GM23338 (cell line): Measurements from ENCODE around the gene MAPK1. TPM values are rescaled to one million over a fixed set of nuclear protein-coding genes. Genes with fewer than 3 reads are reported as not detected.

Source experiments
- ATAC-seq: fragments of 200-7000 bp; cut with Tn5 transposase; 3 replicates; pipeline ENCODE4 v1.9.1; 2020
- DNase-seq: peaks from one replicate; pipeline ENCODE4 v3.0.0-alpha.2; 2015; ENCODE audit warnings: low spot score
- H2AFZ ChIP-seq: fragments of 200-600 bp; sonication (generic); 2 replicates; pipeline ENCODE4 v1.8.0; 2016; ENCODE audit warnings: antibody characterized with exemption, mild to moderate bottlenecking, moderate library complexity
- H3F3A ChIP-seq: fragments of 200-600 bp; sonication (generic); replicated peaks from 2 replicates; pipeline ENCODE4 v1.8.0; 2017; ENCODE audit warnings: antibody characterized with exemption, mixed run types, low read depth
- H3K27ac ChIP-seq: fragments of 200-600 bp; sonication (generic); 2 replicates; pipeline ENCODE4 v1.6.1; 2016; ENCODE audit warnings: low read depth
- H3K27me3 ChIP-seq: fragments of 200-600 bp; sonication (generic); 2 replicates; pipeline ENCODE4 v1.8.0; 2016; ENCODE audit warnings: mild to moderate bottlenecking, mixed run types, moderate library complexity; ENCODE audit not compliant: insufficient read depth
- H3K36me3 ChIP-seq: fragments of 200-600 bp; sonication (generic); 2 replicates; pipeline ENCODE4 v1.8.0; 2016; ENCODE audit warnings: mild to moderate bottlenecking; ENCODE audit not compliant: insufficient read depth
- H3K4me1 ChIP-seq: fragments of 200-600 bp; sonication (generic); 2 replicates; pipeline ENCODE4 v1.8.0; 2016; ENCODE audit warnings: mild to moderate bottlenecking, moderate library complexity; ENCODE audit not compliant: insufficient read depth
- H3K4me2 ChIP-seq: fragments of 200-600 bp; sonication (generic); 2 replicates; pipeline ENCODE4 v1.7.1; 2017; ENCODE audit warnings: mixed run types
- H3K4me3 ChIP-seq: fragments of 200-600 bp; sonication (generic); 2 replicates; pipeline ENCODE4 v1.6.1; 2016; ENCODE audit warnings: mixed run types
- H3K79me2 ChIP-seq: fragments of 200-600 bp; sonication (generic); replicated peaks from 2 replicates; pipeline ENCODE4 v1.8.0; 2017; ENCODE audit warnings: mild to moderate bottlenecking; ENCODE audit not compliant: insufficient read depth
- H3K9me2 ChIP-seq: fragments of 200-600 bp; sonication (generic); 2 replicates; pipeline ENCODE4 v1.8.0; 2017; ENCODE audit not compliant: insufficient read depth
- H4K20me1 ChIP-seq: fragments of 200-600 bp; sonication (generic); replicated peaks from 2 replicates; pipeline ENCODE4 v1.8.0; 2017; ENCODE audit warnings: mild to moderate bottlenecking; ENCODE audit not compliant: insufficient read depth
- H3K27ac Mint-ChIP-seq: 2 replicates; pipeline ENCODE4 v1.8.0; 2020; ENCODE audit warnings: inconsistent platforms, mild to moderate bottlenecking, moderate library complexity, mixed read lengths
- H3K27me3 Mint-ChIP-seq: 3 replicates; pipeline ENCODE4 v1.8.0; 2022; ENCODE audit warnings: low read depth, mild to moderate bottlenecking, moderate library complexity, mixed read lengths, inconsistent platforms; ENCODE audit not compliant: insufficient read depth, poor library complexity
- H3K36me3 Mint-ChIP-seq: 3 replicates; pipeline ENCODE4 v1.8.0; 2021; ENCODE audit warnings: low read depth, mild to moderate bottlenecking, inconsistent platforms, moderate library complexity, mixed read lengths
- H3K4me1 Mint-ChIP-seq: 3 replicates; pipeline ENCODE4 v1.8.0; 2020; ENCODE audit warnings: mild to moderate bottlenecking, inconsistent platforms, mixed read lengths
- H3K4me3 Mint-ChIP-seq: 3 replicates; pipeline ENCODE4 v1.8.0; 2021; ENCODE audit warnings: moderate library complexity, mild to moderate bottlenecking, inconsistent platforms, mixed read lengths
- H3K9me3 Mint-ChIP-seq: 3 replicates; pipeline ENCODE4 v1.8.0; 2020; ENCODE audit warnings: moderate library complexity, mild to moderate bottlenecking, inconsistent platforms, mixed read lengths
- CREB1 ChIP-seq: fragments of 250-450 bp; sonication (Bioruptor Pico); IDR thresholded peaks from 2 replicates; pipeline ENCODE4 v1.5.0; 2020; ENCODE audit warnings: low read depth, mild to moderate bottlenecking, moderate library complexity
- EZH2 ChIP-seq: fragments of 200-600 bp; sonication (generic); IDR thresholded peaks from one replicate; pipeline ENCODE4 v1.8.0; 2017; ENCODE audit warnings: antibody characterized with exemption, mild to moderate bottlenecking, low read depth; ENCODE audit not compliant: unreplicated experiment
- EZH2phosphoT487 ChIP-seq: fragments of 200-600 bp; sonication (generic); IDR thresholded peaks from one replicate; pipeline ENCODE4 v1.8.1; 2018; ENCODE audit warnings: antibody characterized with exemption; ENCODE audit not compliant: unreplicated experiment
- JUNB ChIP-seq: IDR thresholded peaks from one replicate; pipeline ENCODE4 v1.6.1; 2016; ENCODE audit warnings: antibody characterized with exemption; ENCODE audit not compliant: unreplicated experiment
- NANOG ChIP-seq: IDR thresholded peaks from 2 replicates; pipeline ENCODE4 v1.6.1; 2016; ENCODE audit warnings: antibody characterized with exemption, borderline replicate concordance
- POLR2AphosphoS5 ChIP-seq: IDR thresholded peaks from 2 replicates; pipeline ENCODE4 v1.6.1; 2016; ENCODE audit warnings: antibody characterized with exemption, low read depth
- STAT1 ChIP-seq: IDR thresholded peaks from one replicate; pipeline ENCODE4 v1.6.1; 2016; ENCODE audit warnings: antibody characterized with exemption; ENCODE audit not compliant: unreplicated experiment
- ZNF114 ChIP-seq: fragments of 250-450 bp; sonication (Bioruptor Pico); IDR thresholded peaks from 2 replicates; pipeline ENCODE4 v1.5.0; 2020; ENCODE audit warnings: mild to moderate bottlenecking, moderate library complexity
- ZNF331 ChIP-seq: fragments of 250-450 bp; sonication (Bioruptor Pico); IDR thresholded peaks from 2 replicates; pipeline ENCODE4 v1.5.0; 2020; ENCODE audit warnings: low read depth, mild to moderate bottlenecking, moderate library complexity
- polyA plus RNA-seq: library from polyadenylated mRNA; unstranded; fragments of >200 nt; fragmentation: Nextera tagmentation; extraction: Ambion mirVana; gene quantifications from 2 replicates; pipeline ENCODE4 v1.2.1, GENCODE V29; 2016
- total RNA-seq: library from RNA; depleted of rRNA; stranded (reverse); fragments of >200 nt; shearing (Covaris generic); gene quantifications from 2 replicates; pipeline ENCODE4 v1.2.3, GENCODE V29; 2014
- TF ChIP-seq, protein P1 (sequence below), 2 experiments: fragments of 200-600 bp in 1 of 2; sonication (generic) in 1 of 2; conservative IDR thresholded peaks; 2 replicates each; pipeline versions ENCODE4 v1.5.1 to v1.6.1; 2016 to 2017; ENCODE audit warnings: antibody characterized with exemption in 2 of 2, low read depth in 2 of 2, mild to moderate bottlenecking in 2 of 2, moderate library complexity in 1 of 2
- TF ChIP-seq, protein P2 (sequence below): IDR thresholded peaks from one replicate; pipeline ENCODE4 v1.6.1; 2018; ENCODE audit warnings: antibody characterized with exemption; ENCODE audit not compliant: unreplicated experiment
- TF ChIP-seq, protein P3 (sequence below): IDR thresholded peaks from 2 replicates; pipeline ENCODE4 v1.6.1; 2016; ENCODE audit warnings: antibody characterized with exemption
- TF ChIP-seq, protein P4 (sequence below): fragments of 250-450 bp; sonication (Bioruptor Pico); IDR thresholded peaks from 2 replicates; pipeline ENCODE4 v1.5.0; 2020; ENCODE audit warnings: mild to moderate bottlenecking, moderate library complexity

Gene MAPK1
- total and polyA plus RNA-seq, 2 experiments from 2014 or later, result 17.4 to 77.5 TPM

DNA sequence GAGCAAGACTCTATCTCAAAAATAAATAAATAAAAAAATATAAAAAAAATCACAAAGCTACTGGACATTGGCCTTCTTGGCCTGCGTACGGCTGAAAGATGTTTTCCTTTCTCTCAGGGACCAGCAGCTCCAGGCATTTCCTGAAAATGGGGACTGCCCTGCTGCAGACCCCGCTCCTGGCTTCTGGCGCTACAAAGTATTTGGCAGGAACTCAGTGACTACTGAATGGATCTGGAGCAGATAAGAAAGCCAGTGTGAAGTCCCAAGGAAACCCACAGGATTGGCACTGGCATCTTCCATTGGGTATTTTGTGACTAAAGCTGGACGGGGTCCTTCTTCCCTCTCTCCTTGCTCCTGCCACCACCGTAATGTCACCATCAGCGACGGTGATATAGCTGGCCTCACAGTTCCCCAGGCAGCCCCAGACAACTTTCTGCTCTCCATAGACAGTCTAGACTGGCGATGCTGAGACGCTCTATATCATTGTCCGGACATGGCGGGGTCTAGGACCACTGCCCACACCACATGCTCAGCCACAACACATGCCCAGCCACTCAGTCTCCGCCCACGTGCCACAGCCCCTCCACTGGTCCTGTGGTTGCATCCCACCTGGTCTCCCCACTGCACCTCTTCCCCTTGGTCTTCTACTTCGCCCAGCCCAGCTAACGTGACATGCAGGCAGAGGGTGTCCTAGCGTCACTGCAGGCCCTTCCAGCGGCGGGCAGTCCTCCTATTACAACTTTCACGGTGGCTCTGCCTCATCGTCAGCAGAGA is 109.2 kb downstream of the MAPK1 start:
- Histone ChIP-seq H3K36me3 (peaks cover 14% of the 10 kb centered on the region), H2AFZ (no peak overlapping the region), H3K9me2 (no peaks in the 10 kb centered on the region), H3K27ac (no peak overlapping the region), H3K27me3 (no peaks in the 10 kb centered on the region), H3K79me2 (no peaks in the 10 kb centered on the region; the same call in 1 of the 2 replicates), H3F3A (peaks cover 6% of the 10 kb centered on the region; the same call in 1 of the 2 replicates), H4K20me1 (peaks cover 17% of the 10 kb centered on the region; the same call in 1 of the 2 replicates), H3K4me1 (no peaks in the 10 kb centered on the region), H3K4me3 (no peak overlapping the region), H3K4me2 (no peak overlapping the region)
- DNase-seq, result no peak
- Mint-ChIP-seq H3K27ac (no peak overlapping the region), H3K4me1 (peaks cover 8% of the 10 kb centered on the region; the same call in 2 of the 3 replicates), H3K36me3 (peaks cover 25% of the 10 kb centered on the region), H3K4me3 (no peak overlapping the region), H3K9me3 (no peaks in the 10 kb centered on the region), H3K27me3 (peaks cover 16% of the 10 kb centered on the region)
- no peak for ATAC-seq
- TF ChIP-seq POLR2AphosphoS5 (no peak), EZH2phosphoT487 (no peak), ZNF331 (CRISPR knock-in tag) (no peak), ZNF114 (CRISPR knock-in tag) (no peak), CREB1 (CRISPR knock-in tag) (no peak), JUNB (no peak), NANOG (no peak), STAT1 (no peak), EZH2 (no peak)
- TF ChIP-seq, protein P1, sequence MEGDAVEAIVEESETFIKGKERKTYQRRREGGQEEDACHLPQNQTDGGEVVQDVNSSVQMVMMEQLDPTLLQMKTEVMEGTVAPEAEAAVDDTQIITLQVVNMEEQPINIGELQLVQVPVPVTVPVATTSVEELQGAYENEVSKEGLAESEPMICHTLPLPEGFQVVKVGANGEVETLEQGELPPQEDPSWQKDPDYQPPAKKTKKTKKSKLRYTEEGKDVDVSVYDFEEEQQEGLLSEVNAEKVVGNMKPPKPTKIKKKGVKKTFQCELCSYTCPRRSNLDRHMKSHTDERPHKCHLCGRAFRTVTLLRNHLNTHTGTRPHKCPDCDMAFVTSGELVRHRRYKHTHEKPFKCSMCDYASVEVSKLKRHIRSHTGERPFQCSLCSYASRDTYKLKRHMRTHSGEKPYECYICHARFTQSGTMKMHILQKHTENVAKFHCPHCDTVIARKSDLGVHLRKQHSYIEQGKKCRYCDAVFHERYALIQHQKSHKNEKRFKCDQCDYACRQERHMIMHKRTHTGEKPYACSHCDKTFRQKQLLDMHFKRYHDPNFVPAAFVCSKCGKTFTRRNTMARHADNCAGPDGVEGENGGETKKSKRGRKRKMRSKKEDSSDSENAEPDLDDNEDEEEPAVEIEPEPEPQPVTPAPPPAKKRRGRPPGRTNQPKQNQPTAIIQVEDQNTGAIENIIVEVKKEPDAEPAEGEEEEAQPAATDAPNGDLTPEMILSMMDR (conservative IDR thresholded peaks at IDR 0.05; ENCODE audit: low read depth in 2 of 2), result no peak
- TF ChIP-seq, protein P2, sequence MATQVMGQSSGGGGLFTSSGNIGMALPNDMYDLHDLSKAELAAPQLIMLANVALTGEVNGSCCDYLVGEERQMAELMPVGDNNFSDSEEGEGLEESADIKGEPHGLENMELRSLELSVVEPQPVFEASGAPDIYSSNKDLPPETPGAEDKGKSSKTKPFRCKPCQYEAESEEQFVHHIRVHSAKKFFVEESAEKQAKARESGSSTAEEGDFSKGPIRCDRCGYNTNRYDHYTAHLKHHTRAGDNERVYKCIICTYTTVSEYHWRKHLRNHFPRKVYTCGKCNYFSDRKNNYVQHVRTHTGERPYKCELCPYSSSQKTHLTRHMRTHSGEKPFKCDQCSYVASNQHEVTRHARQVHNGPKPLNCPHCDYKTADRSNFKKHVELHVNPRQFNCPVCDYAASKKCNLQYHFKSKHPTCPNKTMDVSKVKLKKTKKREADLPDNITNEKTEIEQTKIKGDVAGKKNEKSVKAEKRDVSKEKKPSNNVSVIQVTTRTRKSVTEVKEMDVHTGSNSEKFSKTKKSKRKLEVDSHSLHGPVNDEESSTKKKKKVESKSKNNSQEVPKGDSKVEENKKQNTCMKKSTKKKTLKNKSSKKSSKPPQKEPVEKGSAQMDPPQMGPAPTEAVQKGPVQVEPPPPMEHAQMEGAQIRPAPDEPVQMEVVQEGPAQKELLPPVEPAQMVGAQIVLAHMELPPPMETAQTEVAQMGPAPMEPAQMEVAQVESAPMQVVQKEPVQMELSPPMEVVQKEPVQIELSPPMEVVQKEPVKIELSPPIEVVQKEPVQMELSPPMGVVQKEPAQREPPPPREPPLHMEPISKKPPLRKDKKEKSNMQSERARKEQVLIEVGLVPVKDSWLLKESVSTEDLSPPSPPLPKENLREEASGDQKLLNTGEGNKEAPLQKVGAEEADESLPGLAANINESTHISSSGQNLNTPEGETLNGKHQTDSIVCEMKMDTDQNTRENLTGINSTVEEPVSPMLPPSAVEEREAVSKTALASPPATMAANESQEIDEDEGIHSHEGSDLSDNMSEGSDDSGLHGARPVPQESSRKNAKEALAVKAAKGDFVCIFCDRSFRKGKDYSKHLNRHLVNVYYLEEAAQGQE, result no peak
- TF ChIP-seq, protein P3, sequence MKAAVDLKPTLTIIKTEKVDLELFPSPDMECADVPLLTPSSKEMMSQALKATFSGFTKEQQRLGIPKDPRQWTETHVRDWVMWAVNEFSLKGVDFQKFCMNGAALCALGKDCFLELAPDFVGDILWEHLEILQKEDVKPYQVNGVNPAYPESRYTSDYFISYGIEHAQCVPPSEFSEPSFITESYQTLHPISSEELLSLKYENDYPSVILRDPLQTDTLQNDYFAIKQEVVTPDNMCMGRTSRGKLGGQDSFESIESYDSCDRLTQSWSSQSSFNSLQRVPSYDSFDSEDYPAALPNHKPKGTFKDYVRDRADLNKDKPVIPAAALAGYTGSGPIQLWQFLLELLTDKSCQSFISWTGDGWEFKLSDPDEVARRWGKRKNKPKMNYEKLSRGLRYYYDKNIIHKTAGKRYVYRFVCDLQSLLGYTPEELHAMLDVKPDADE, result no peak
- TF ChIP-seq, protein P4, sequence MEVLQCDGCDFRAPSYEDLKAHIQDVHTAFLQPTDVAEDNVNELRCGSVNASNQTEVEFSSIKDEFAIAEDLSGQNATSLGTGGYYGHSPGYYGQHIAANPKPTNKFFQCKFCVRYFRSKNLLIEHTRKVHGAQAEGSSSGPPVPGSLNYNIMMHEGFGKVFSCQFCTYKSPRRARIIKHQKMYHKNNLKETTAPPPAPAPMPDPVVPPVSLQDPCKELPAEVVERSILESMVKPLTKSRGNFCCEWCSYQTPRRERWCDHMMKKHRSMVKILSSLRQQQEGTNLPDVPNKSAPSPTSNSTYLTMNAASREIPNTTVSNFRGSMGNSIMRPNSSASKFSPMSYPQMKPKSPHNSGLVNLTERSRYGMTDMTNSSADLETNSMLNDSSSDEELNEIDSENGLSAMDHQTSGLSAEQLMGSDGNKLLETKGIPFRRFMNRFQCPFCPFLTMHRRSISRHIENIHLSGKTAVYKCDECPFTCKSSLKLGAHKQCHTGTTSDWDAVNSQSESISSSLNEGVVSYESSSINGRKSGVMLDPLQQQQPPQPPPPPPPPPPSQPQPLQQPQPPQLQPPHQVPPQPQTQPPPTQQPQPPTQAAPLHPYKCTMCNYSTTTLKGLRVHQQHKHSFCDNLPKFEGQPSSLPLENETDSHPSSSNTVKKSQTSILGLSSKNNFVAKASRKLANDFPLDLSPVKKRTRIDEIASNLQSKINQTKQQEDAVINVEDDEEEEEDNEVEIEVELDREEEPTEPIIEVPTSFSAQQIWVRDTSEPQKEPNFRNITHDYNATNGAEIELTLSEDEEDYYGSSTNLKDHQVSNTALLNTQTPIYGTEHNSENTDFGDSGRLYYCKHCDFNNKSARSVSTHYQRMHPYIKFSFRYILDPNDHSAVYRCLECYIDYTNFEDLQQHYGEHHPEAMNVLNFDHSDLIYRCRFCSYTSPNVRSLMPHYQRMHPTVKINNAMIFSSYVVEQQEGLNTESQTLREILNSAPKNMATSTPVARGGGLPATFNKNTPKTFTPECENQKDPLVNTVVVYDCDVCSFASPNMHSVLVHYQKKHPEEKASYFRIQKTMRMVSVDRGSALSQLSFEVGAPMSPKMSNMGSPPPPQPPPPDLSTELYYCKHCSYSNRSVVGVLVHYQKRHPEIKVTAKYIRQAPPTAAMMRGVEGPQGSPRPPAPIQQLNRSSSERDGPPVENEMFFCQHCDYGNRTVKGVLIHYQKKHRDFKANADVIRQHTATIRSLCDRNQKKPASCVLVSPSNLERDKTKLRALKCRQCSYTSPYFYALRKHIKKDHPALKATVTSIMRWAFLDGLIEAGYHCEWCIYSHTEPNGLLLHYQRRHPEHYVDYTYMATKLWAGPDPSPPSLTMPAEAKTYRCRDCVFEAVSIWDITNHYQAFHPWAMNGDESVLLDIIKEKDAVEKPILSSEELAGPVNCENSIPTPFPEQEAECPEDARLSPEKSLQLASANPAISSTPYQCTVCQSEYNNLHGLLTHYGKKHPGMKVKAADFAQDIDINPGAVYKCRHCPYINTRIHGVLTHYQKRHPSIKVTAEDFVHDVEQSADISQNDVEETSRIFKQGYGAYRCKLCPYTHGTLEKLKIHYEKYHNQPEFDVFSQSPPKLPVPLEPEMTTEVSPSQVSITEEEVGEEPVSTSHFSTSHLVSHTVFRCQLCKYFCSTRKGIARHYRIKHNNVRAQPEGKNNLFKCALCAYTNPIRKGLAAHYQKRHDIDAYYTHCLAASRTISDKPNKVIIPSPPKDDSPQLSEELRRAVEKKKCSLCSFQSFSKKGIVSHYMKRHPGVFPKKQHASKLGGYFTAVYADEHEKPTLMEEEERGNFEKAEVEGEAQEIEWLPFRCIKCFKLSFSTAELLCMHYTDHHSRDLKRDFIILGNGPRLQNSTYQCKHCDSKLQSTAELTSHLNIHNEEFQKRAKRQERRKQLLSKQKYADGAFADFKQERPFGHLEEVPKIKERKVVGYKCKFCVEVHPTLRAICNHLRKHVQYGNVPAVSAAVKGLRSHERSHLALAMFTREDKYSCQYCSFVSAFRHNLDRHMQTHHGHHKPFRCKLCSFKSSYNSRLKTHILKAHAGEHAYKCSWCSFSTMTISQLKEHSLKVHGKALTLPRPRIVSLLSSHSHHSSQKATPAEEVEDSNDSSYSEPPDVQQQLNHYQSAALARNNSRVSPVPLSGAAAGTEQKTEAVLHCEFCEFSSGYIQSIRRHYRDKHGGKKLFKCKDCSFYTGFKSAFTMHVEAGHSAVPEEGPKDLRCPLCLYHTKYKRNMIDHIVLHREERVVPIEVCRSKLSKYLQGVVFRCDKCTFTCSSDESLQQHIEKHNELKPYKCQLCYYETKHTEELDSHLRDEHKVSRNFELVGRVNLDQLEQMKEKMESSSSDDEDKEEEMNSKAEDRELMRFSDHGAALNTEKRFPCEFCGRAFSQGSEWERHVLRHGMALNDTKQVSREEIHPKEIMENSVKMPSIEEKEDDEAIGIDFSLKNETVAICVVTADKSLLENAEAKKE, result no peak
